Panc1 (cell line): ENCODE results near the gene MAST4.

Experiments used
- POLR2AphosphoS5 ChIP-seq: IDR thresholded peaks from 2 replicates; pipeline ENCODE4 v1.6.1; 2012; ENCODE audit warnings: mild to moderate bottlenecking, low read depth, low read length, moderate library complexity
- TF ChIP-seq, protein P1 (sequence below): fragments of 450-650 bp; IDR thresholded peaks from 2 replicates; pipeline ENCODE4 v1.5.1; 2017; ENCODE audit warnings: mild to moderate bottlenecking

DNA sequence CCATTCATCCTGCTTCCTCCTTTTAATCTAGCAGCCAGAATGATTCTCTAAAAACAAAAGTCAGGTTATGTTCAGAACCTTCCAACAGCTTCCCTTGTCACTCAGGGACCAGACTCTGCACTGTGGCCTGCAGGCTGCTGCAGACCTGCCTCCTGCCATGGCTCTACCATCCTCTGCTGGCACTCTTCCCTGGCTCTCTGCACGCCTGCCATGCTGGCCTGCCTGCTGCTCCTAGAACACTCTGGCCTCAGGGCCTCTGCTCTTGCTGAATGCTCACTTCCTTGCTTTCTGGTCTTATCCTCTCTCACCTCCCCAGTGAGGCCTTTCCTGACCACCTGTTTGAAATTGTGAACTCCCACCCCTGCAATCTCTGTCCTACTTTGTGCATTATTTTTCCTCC is 451.0 kb downstream of the MAST4 start:
- TF ChIP-seq, protein P1, sequence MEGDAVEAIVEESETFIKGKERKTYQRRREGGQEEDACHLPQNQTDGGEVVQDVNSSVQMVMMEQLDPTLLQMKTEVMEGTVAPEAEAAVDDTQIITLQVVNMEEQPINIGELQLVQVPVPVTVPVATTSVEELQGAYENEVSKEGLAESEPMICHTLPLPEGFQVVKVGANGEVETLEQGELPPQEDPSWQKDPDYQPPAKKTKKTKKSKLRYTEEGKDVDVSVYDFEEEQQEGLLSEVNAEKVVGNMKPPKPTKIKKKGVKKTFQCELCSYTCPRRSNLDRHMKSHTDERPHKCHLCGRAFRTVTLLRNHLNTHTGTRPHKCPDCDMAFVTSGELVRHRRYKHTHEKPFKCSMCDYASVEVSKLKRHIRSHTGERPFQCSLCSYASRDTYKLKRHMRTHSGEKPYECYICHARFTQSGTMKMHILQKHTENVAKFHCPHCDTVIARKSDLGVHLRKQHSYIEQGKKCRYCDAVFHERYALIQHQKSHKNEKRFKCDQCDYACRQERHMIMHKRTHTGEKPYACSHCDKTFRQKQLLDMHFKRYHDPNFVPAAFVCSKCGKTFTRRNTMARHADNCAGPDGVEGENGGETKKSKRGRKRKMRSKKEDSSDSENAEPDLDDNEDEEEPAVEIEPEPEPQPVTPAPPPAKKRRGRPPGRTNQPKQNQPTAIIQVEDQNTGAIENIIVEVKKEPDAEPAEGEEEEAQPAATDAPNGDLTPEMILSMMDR, result no peak
- TF ChIP-seq POLR2AphosphoS5, result no peak
